GM10847 (cell line): ENCODE results near the gene MAML2.

Source experiments
- POLR2A ChIP-seq: IDR thresholded peaks from 2 replicates; pipeline ENCODE4 v1.6.1; 2011; ENCODE audit not compliant: insufficient read length; ENCODE audit errors: extremely low read depth

Gene MAML2

GRCh38 chr11:96193745-96194443 lies 149.1 kb downstream of the MAML2 start:
- TF ChIP-seq POLR2A: no peak

- TF ChIP-seq POLR2A: no peak
Observed at GRCh38 chr11:96191752-96192151, 151.2 kb downstream of the MAML2 start.

DNA sequence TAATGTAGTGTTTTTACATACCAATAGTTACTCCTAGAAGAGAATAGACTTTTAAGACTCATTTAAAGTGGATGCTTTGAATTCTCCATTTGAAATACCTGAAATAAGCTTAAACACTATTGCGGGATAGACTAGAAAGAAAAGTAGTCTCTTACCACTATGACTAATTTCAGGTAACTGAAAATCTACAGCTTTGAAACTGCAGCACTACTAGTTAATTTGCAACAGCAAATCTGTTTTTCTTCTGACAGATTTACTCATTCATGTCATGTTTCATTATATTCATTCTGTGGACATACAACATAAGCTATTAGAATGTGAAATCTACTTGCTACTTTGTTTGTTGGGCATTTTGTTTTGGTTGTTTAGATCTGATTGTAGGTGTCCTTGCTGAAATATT lies 153.6 kb downstream of the MAML2 start:
- no peak for TF ChIP-seq POLR2A

DNA sequence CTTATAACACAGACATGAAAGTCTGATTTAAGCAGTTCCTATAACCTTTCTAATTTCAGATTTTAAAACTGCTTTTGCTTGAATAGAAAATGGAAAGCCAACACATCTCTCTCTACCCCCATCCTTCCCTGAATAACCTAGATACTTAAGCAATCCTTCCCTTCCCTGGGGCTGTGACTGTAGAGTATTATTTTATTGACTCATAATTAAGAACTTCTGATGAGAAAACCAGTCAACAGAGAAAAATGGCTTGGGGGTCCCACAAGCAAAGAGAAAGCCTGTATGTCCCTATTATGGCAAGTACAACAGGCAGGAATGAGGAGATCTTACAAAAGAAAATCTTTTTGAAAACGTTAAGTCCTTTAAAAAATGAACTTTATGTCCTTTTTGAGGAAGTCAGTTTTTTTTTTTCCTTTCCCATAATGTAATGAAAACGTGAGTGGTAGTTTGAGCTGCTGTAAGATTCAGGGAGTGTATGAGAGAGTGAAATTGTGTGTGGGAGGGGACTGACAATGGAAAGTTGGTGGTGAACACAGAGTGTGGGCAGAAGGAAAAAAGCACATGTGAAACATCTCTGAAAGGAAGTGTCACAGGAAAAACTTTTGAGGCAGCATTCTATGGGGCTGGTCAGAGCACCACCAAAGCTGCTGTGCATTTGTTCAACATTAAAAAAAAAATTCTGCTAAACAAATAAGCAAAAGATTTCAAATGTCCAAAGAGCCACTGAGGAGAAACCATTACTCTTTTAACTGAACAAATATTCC lies 154.6 kb downstream of the MAML2 start:
- no peak for TF ChIP-seq POLR2A

DNA sequence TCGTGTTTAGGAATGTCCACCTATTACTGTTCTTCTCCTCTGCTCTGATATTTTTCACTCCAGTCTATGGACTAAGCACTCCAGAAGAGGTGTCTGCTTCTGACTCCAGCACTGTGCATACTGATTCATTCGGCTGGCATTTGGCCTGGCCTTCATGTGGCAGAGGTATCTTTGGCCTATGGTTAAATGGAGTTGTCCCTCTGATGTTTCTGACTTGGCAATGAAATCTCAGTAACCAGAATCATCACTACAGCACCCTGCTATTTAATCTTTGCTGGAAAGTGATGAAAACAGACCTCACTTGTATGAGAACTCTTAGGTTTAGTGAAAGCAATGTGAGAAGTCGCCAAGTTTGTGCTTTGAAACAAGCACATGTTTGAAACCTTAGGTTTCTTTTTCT lies 155.2 kb downstream of the MAML2 start:
- TF ChIP-seq POLR2A: no peak

- TF ChIP-seq POLR2A: no peak
Observed at GRCh38 chr11:96186806-96187205, 156.2 kb downstream of the MAML2 start.

- TF ChIP-seq POLR2A: no peak
Observed at GRCh38 chr11:96185220-96185768, 157.7 kb downstream of the MAML2 start.

GRCh38 chr11:96180341-96180740 lies 162.7 kb downstream of the MAML2 start:
- no peak for TF ChIP-seq POLR2A

- no peak for TF ChIP-seq POLR2A
Observed at GRCh38 chr11:96179905-96180304, 163.1 kb downstream of the MAML2 start.

GRCh38 chr11:96178887-96179279 lies 164.1 kb downstream of the MAML2 start:
- TF ChIP-seq POLR2A: no peak

DNA sequence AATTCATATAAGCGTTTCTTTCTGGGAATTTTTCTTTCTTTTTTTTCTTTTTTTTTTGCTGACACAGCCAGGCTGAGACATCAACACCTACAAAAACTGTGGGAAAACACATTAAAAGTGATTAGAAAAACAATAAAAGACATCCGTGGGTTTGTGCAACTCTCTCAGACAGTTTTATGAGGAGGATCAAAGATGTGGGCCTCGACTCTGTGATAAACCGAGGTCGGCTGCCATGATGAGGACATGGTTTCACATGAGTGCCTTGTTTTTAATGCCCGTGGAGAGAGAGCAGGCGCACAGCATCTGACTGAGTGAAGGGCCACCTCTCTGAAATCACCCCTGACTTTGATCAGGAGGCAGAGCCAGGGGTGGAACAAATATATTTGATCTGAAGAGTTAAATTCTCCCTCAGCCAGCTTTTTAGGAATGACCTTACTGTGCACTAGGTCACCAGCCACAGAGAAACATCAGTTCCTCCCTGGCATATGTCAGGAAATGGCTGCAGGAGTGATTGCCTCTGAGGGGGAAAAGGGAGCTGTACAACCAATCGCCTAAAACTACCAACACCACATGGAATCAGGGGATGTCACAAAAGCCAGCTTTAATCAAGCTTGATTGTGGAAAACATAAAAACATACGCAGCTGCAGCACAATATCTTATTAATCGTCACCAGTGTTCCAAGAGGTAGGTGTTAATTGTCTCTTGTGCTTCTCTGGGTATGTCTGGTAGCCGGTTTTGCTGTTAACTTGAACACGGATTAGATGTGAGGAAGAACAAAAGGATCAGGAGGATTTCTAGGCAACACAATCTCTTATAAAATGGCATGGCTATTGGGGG lies 164.7 kb downstream of the MAML2 start:
- no peak for TF ChIP-seq POLR2A

GRCh38 chr11:96177146-96177545 lies 165.8 kb downstream of the MAML2 start:
- TF ChIP-seq POLR2A: no peak

GRCh38 chr11:96173906-96174305 lies 169.1 kb downstream of the MAML2 start:
- TF ChIP-seq POLR2A: no peak

DNA sequence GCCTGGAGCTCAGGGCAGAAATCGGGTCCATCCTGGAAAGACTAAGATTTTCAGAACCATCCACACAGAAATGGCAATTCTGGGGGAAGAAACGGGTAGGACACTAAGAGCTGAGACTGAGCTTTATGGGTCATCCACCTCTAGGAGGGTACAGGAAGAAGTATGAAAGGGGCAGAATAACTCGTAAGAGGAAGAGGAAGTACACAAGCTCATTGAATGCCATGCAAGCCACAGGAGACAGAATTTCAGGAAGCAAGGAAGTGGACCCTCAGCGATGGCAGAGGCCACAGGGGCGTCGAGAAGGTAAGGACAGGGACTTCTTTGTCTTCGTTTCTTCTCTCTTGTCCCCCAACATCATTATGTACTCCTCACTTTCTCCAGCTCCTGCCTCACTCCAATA lies 169.6 kb downstream of the MAML2 start:
- no peak for TF ChIP-seq POLR2A

DNA sequence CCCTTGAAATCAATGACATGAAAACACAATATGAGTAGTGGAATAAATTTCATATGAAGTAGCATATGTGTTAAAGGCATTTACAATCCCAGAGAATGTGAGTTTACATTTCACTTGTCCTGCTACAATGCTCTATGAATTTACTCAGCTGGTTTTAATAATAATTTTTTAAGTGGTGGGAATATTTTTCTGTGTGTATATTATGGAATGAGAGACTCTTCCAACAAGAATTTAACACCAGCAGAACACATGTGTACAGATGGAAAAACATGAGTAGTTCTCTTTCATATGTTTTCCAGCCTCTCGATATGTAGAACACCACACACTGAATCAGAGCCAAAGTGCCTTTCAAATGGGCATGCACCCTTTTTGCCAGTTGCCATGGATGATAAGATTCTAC lies 170.4 kb downstream of the MAML2 start:
- no peak for TF ChIP-seq POLR2A

DNA sequence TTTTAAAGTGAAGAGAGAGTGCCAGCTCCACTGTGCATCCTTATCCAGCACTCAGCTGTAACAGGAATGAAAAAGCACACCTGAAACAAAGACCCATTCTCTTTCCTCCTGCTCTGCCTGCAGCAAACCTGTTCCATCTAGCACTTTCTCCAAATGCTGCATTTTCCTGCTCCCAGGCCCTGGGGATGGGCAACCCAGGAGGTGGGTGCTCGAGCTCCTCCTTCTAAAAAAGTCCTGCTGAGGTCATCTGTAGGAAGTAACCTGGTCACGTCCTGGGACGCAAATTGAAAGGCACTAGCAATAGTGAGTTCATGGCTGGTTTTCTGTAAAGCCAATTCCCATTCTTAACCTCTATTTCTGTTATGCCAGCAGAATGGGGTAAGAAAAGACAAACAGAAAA lies 173.7 kb downstream of the MAML2 start:
- TF ChIP-seq POLR2A: no peak

DNA sequence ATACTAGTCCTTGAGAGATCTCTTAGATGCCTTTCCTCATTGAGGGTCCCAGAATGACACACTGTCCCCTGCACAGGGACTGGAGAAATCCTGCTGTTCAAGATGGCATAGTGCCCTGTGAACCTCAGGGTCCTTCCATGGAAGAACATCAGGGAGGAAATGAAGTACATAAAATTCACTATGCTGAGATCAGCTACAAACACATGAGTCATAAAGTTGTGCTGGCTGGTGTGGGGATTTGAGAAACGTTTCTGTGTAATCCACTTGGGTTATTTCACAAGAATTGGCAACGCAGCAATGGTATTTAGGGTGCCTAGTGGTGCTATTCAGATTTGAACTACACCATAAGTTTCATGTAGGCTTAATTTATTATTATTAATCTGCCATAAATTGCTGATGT lies 174.4 kb downstream of the MAML2 start:
- TF ChIP-seq POLR2A: no peak
